Measurements from ENCODE around the gene LRRC3C.

- TF ChIP-seq ZFP30 (CRISPR knock-in tag; IDR thresholded peaks at IDR 0.05) (no peak), ZNF565 (CRISPR knock-in tag; conservative IDR thresholded peaks at IDR 0.05; ENCODE audit: low read depth) (no peak), PATZ1 (CRISPR knock-in tag; IDR thresholded peaks at IDR 0.05; ENCODE audit: borderline replicate concordance) (no peak), RARB (CRISPR knock-in tag; IDR thresholded peaks at IDR 0.05) (no peak), CREB5 (CRISPR knock-in tag; IDR thresholded peaks at IDR 0.05; ENCODE audit: low read depth) (no peak), GLIS3 (CRISPR knock-in tag; IDR thresholded peaks at IDR 0.05) (no peak), TSHZ2 (CRISPR knock-in tag; IDR thresholded peaks at IDR 0.05) (no peak), BACH2 (CRISPR knock-in tag; IDR thresholded peaks at IDR 0.05; ENCODE audit: borderline replicate concordance) (no peak), CSDC2 (CRISPR knock-in tag; IDR thresholded peaks at IDR 0.05) (no peak), ZNF8 (CRISPR knock-in tag; IDR thresholded peaks at IDR 0.05) (no peak), TOX (CRISPR knock-in tag; IDR thresholded peaks at IDR 0.05; ENCODE audit: borderline replicate concordance) (no peak), PPARA (CRISPR knock-in tag; IDR thresholded peaks at IDR 0.05; ENCODE audit: borderline replicate concordance) (no peak), POU6F1 (CRISPR knock-in tag; IDR thresholded peaks at IDR 0.05; ENCODE audit: borderline replicate concordance, low read depth) (no peak)
Observed at GRCh38 chr17:39946551-39947330, 19.2 kb downstream of the LRRC3C start.
